Activated CD8-positive, alpha-beta T cell treated with anti-CD3 and anti-CD28 coated beads, Interleukin-2, amount 10 ng/mL, durations not matched to agents 7 days and 5 days (primary cell): ENCODE measurements around the gene CHST9. TPM values are rescaled to one million over a fixed set of nuclear protein-coding genes. Genes with fewer than 3 reads are reported as not detected.
"Not testable (repeated sequence)": the region's sequence is repeated elsewhere in the genome, so short reads cannot be mapped to it uniquely, and the experiment has no call there.

Experiments
- ATAC-seq: fragments of 150-1000 bp; cut with Tn5 transposase; one replicate; pipeline ENCODE4 v1.10.0; 2021; ENCODE audit warnings: moderate library complexity
- CTCF ChIA-PET: fragments of 350-600 bp; sonication (Branson Sonifier 250); formaldehyde crosslinking; loops from one replicate; lab custom pipeline; 2021; ENCODE audit warnings: antibody characterized with exemption; lab: Charles Lee
- POLR2A ChIA-PET: fragments of 350-600 bp; sonication (Branson Sonifier 250); formaldehyde crosslinking; loops from one replicate; lab custom pipeline; 2021; ENCODE audit warnings: antibody characterized with exemption; lab: Charles Lee
- DNase-seq: peaks from one replicate; pipeline ENCODE4 v3.0.0-alpha.2; 2020
- H3K27ac Mint-ChIP-seq: one replicate; pipeline ENCODE4 v1.8.0; 2021; ENCODE audit warnings: mild to moderate bottlenecking, mixed read lengths
- H3K27me3 Mint-ChIP-seq: one replicate; pipeline ENCODE4 v1.8.0; 2021; ENCODE audit warnings: low read depth, mixed read lengths
- H3K36me3 Mint-ChIP-seq: one replicate; pipeline ENCODE4 v1.8.0; 2021; ENCODE audit warnings: low read depth, mixed read lengths
- H3K4me1 Mint-ChIP-seq: one replicate; pipeline ENCODE4 v1.8.0; 2021; ENCODE audit warnings: low read depth, mixed read lengths
- H3K4me3 Mint-ChIP-seq: one replicate; pipeline ENCODE4 v1.8.0; 2021; ENCODE audit warnings: mild to moderate bottlenecking, mixed read lengths
- H3K9me3 Mint-ChIP-seq: one replicate; pipeline ENCODE4 v1.8.0; 2022; ENCODE audit warnings: mixed read lengths; ENCODE audit not compliant: insufficient read depth
- total RNA-seq, 2 experiments: library from RNA; stranded (reverse); gene quantifications; one replicate each; pipeline ENCODE4 v1.2.3, GENCODE V29; 2021

The CHST9 gene
- total RNA-seq, 2 experiments from 2014 or later = not detected

DNA sequence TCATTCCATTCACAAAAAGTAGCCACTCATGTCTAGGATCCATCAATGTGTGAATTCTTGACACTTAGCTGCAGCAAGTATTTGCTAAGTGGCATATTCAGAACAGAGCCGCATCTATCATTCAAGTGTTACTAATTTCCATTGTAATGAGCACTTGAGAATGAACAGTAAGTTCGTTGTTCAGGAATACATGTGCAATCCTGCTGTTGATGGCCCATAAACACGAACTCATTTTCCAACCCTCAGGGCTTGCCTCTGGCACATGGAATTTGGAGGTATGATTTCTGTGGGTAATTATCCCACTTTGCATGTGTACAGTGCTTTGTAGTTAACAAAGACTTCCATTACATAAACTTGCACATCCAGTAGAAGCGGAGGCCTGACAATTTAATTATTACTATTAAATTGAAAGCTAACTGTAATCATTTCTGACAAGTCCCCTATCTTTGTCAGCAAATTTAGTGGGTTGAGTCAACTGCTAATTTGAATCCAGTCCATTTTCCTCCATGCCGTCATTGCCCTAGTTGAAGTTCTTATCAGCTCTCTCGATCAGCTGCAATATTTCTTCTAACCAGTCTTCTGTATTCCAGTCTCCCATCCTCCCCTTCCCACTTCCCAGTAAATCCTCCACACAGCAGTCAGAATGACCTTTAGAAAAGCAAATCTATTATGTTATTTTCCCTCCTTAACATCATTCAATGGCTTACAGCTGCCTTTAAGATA, 203.6 kb downstream of the CHST9 start:
- DNase-seq = no peak
- no peak for ATAC-seq
- ChIA-PET POLR2A (no interaction called here), CTCF (interaction anchor here (1.4 kb wide), 1 partner anchor 24 kb away, joined by 3 read pairs; no protein-coding TSS in a partner anchor)
- Mint-ChIP-seq H3K4me1 (no peaks in the 10 kb centered on the region), H3K27ac (no peak overlapping the region), H3K4me3 (no peak overlapping the region), H3K36me3 (no peaks in the 10 kb centered on the region), H3K27me3 (no peaks in the 10 kb centered on the region), H3K9me3 (no peaks in the 10 kb centered on the region)

DNA sequence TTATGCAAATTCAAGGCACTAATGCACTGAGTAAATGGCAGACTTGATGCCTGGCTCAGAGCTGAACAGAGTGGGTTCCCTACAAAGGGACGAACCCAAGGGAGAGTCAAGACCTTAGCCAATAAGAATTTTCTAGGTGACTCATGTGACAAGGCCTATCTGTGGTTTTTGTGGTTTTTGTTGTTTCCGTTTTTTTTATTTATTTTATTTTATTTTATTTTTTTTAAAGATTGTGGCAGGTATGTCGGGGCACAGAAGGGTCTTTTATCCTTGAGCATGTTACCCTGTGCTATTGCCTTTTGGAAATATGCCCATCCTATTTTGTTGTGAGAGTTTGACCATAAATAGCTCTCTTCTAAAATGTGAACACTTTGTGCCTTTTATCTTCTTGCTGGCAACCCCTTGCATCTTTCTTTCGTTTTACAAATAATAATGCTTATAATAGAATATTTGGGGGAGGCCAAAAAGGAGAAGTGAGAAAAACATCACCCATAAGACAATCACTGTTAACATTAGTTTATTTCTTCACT, 206.2 kb downstream of the CHST9 start:
- CTCF ChIA-PET = no interaction called here

DNA sequence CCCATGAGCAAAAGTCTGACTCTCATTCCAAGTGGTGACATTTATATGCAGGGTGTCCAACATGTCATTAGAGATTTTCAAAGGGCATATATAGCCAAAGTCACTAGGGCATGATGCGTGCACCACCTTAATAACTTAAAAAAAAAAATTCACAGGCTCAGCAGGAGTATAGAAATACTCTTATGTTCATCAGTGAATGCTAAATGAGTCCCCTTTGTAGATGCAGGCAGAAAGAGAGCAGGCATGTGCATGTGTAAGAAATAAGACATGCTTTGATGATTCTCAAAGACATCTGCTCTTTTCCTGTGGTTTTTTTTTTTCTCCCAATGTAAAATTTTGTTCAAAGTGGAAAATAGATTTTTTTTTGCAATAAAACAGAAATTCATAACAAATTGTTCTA, 207.3 kb downstream of the CHST9 start:
- POLR2A ChIA-PET = no interaction called here
- ATAC-seq (no peak), DNase-seq (no peak)
- CTCF ChIA-PET = no interaction called here
- no peaks in the 10 kb centered on the region for H3K27me3 Mint-ChIP-seq
- H3K36me3 Mint-ChIP-seq = no peaks in the 10 kb centered on the region
- H3K27ac Mint-ChIP-seq = no peak overlapping the region
- no peaks in the 10 kb centered on the region for H3K9me3 Mint-ChIP-seq
- H3K4me3 Mint-ChIP-seq = no peak overlapping the region
- H3K4me1 Mint-ChIP-seq = no peaks in the 10 kb centered on the region

More for the DNA sequence above, 206.2 kb downstream of the CHST9 start:
- ATAC-seq (no peak), DNase-seq (no peak)
- Mint-ChIP-seq H3K27me3 (no peaks in the 10 kb centered on the region), H3K36me3 (no peaks in the 10 kb centered on the region), H3K4me3 (no peak overlapping the region), H3K4me1 (no peaks in the 10 kb centered on the region), H3K27ac (no peak overlapping the region), H3K9me3 (no peaks in the 10 kb centered on the region)
- POLR2A ChIA-PET = no interaction called here

DNA sequence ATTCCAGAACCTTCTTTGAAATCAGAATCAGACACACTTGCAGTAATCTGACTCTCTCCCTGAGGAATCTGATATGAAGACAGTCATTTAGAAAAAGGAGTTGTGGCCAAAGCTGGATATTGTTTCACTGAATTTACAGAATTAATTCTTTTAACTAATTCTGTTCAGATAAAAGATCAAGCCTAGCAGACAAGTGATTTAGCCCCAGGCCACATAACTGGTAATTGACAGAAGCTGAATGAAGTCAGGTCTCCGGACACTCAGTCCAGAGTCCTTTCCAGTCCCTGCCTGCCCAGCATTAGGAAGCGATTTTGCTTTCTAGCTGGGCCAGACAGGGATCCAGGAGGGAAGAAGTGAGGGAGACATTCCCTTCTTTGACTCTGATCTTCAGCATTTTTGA, 208.9 kb downstream of the CHST9 start:
- DNase-seq (no peak), ATAC-seq (no peak)
- POLR2A ChIA-PET = no interaction called here
- CTCF ChIA-PET = no interaction called here
- Mint-ChIP-seq H3K36me3 (no peaks in the 10 kb centered on the region), H3K27me3 (no peaks in the 10 kb centered on the region), H3K4me1 (no peaks in the 10 kb centered on the region), H3K4me3 (no peak overlapping the region), H3K9me3 (no peaks in the 10 kb centered on the region), H3K27ac (no peak overlapping the region)

DNA sequence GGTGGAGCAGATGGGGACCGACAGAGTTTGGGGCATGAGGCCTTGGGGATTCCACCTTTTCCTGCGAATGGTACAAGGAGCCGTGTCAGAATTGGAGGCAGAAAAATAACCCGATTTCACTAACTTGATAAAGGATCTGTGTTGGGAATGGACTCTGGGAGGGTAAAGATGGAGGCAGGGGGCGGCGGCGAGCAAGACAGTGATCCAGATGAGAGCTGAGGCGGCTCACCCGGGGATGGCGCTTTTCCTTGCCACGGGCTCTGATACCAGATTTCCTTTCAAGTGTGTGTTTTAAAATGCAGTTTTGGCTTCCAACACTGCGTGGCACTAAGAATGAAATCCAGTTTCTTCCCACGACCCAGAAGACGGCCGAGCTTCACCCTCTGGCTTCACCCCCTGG, 212.6 kb downstream of the CHST9 start:
- H3K9me3 Mint-ChIP-seq, CTCF ChIA-PET, POLR2A ChIA-PET, H3K4me1 Mint-ChIP-seq, ATAC-seq, H3K4me3 Mint-ChIP-seq, DNase-seq, H3K36me3 Mint-ChIP-seq, H3K27ac Mint-ChIP-seq, H3K27me3 Mint-ChIP-seq: not testable (repeated sequence)

DNA sequence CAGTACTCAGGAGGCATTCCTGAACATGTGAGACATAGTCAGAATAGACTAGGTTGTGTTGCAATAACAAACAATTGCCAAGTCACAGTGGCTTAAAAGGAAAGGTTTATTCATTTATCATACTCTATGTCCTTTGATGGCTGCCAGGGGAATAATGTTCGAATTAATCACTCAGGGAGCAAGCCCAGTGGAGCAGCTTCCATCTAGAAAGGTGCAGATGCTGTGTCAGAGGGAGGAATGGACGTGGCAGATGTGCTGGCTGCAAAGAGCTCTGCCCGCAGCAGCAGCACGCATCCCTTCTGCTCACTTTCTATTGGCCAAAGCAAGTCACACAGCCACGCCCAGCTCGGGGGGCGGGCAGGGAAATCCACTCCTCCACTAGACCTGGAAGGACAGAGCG, 213.7 kb downstream of the CHST9 start:
- Mint-ChIP-seq H3K4me3 (no peak overlapping the region), H3K4me1 (no peaks in the 10 kb centered on the region), H3K27ac (no peak overlapping the region), H3K9me3 (no peaks in the 10 kb centered on the region), H3K27me3 (no peaks in the 10 kb centered on the region), H3K36me3 (no peaks in the 10 kb centered on the region)
- ChIA-PET CTCF (no interaction called here), POLR2A (no interaction called here)
- ATAC-seq = no peak
- no peak for DNase-seq

DNA sequence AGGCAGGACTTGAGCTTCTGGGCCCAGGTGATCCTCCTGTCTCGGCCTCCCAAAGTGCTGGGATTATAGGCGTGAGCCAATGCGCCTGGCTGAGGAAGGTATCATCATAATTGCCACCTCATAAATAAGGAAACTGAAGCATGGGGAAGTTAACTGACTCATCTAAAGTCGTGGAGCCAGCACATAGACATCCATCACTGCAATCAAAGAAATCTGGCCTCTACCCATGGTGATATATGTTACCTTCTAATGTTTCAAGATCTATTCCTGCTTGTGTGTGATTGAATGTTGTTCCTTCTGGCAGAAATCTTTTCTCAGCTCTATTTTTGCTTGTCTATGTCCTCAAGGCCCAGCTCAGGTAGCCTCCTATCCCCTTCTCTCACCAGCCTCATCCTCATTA, 214.5 kb downstream of the CHST9 start:
- Mint-ChIP-seq H3K4me3 (no peak overlapping the region), H3K27ac (no peak overlapping the region), H3K4me1 (no peaks in the 10 kb centered on the region), H3K9me3 (no peaks in the 10 kb centered on the region), H3K36me3 (no peaks in the 10 kb centered on the region), H3K27me3 (no peaks in the 10 kb centered on the region)
- no peak for ATAC-seq
- CTCF ChIA-PET = no interaction called here
- no peak for DNase-seq
- POLR2A ChIA-PET = no interaction called here

DNA sequence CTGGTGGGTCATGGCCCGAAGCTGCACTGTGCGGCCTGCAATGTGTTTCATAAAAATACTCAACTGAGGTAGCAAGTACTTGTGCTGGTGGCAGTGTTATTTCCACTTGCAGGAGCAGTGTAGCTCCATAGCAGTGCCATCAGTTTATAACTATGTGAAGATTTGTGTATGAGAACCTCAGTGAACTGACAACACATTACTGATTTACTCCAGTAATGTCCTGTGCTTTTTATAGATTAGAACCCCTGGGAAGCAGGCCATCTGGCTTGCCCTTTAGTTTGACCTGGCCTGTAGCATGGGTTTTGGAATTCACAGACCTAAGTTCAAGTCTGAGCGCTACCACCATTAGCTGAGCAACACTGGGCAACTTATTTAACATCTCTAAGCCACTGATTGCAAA, 219.9 kb downstream of the CHST9 start:
- Mint-ChIP-seq H3K4me3 (no peak overlapping the region), H3K4me1 (no peaks in the 10 kb centered on the region), H3K27ac (no peak overlapping the region), H3K9me3 (no peaks in the 10 kb centered on the region), H3K27me3 (no peaks in the 10 kb centered on the region), H3K36me3 (no peaks in the 10 kb centered on the region)
- POLR2A ChIA-PET = no interaction called here
- CTCF ChIA-PET = no interaction called here
- no peak for DNase-seq
- no peak for ATAC-seq

DNA sequence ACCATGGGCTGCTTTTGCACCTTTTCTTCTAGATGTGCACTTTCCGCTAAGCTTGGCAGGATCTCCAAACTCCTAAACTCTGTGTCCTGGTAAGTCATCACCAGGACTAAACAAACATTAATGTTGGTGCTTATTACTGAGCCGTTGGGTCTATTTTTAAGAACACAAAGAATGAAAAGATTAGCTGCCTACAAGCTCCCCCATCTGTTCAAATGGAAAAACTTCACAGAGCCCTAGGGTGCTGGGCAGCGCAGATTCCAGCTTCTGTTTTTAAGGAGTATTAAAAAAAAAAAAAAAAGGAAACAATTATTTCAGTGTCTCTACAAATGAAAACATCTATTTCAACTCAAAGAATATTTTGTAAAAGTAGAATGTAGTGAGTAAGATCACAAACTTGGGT, 221.8 kb downstream of the CHST9 start:
- Mint-ChIP-seq H3K36me3 (no peaks in the 10 kb centered on the region), H3K27me3 (no peaks in the 10 kb centered on the region), H3K9me3 (no peaks in the 10 kb centered on the region), H3K4me1 (no peaks in the 10 kb centered on the region), H3K27ac (no peak overlapping the region), H3K4me3 (no peak overlapping the region)
- ChIA-PET POLR2A (no interaction called here), CTCF (no interaction called here)
- DNase-seq (no peak), ATAC-seq (no peak)

DNA sequence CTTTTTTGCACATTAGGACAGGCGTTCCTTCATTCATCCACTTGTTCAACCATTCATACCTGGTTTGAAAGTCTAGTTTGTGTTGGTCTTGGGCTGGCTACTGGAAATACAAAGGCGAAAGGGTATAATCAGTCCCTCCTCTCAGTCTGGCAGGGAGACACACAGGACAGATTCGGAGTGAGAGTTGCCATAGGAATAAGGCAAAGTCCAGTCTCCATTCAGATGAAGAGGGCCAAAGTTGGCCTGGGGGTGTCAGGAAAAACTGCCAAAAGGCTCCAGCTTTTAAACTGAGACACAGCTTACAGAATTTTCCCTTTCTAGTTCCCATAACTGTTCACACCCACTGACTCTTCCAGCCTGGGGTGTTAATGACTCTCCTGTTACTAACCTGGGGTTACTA, 223.3 kb downstream of the CHST9 start:
- Mint-ChIP-seq H3K36me3 (no peaks in the 10 kb centered on the region), H3K4me1 (no peaks in the 10 kb centered on the region), H3K4me3 (no peak overlapping the region), H3K9me3 (no peaks in the 10 kb centered on the region), H3K27ac (no peak overlapping the region), H3K27me3 (no peaks in the 10 kb centered on the region)
- POLR2A ChIA-PET = no interaction called here
- DNase-seq (no peak), ATAC-seq (no peak)
- CTCF ChIA-PET = no interaction called here

DNA sequence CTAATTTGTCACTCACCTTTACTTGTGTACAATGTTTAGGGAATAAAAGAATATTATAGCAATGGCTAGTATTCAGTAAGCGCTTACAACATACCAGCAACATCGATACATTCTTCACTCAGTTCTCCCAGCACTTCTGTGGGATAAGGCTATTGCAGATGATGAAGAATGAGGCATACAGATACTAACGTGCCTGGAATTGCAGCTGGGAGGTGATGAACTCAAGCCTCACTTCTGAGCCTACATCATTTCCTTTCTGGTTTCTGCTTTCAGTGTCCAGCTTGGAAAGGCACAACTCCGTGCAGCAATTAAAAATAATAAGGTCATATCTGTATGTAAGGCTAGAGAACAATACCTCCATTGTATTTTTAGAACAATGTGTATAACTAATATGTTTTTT, 224.2 kb downstream of the CHST9 start:
- Mint-ChIP-seq H3K9me3 (no peaks in the 10 kb centered on the region), H3K36me3 (no peaks in the 10 kb centered on the region)

DNA sequence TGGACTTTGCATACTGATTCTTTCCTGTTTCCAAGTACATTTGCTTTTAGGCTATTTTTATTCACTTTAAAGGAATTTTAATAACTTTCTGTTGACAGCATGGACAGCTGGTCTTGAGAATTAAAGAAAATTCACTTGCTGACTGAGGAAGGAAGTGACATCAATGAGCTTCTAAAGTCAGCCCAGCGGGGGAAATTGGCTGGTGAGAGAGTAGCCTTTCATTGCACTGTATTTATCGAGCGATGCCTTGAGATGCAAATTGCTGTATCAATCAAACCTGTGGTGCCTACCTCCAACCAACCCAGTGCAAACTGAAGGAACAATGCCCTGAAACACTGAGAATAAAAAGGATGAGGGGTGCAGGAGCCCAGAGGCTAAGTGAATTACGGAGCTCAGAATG, 228.2 kb downstream of the CHST9 start:
- ATAC-seq (no peak), DNase-seq (no peak)
- H3K9me3 Mint-ChIP-seq = no peaks in the 10 kb centered on the region
- H3K27me3 Mint-ChIP-seq = no peaks in the 10 kb centered on the region
- H3K36me3 Mint-ChIP-seq = no peaks in the 10 kb centered on the region
- no peak overlapping the region for H3K27ac Mint-ChIP-seq
- ChIA-PET POLR2A (no interaction called here), CTCF (no interaction called here)
- no peak overlapping the region for H3K4me3 Mint-ChIP-seq
- no peaks in the 10 kb centered on the region for H3K4me1 Mint-ChIP-seq

More for the DNA sequence above, 224.2 kb downstream of the CHST9 start:
- no peak overlapping the region for H3K27ac Mint-ChIP-seq
- ChIA-PET POLR2A (no interaction called here), CTCF (no interaction called here)
- no peak overlapping the region for H3K4me3 Mint-ChIP-seq
- no peaks in the 10 kb centered on the region for H3K4me1 Mint-ChIP-seq
- no peak for DNase-seq
- no peak for ATAC-seq
- H3K27me3 Mint-ChIP-seq = no peaks in the 10 kb centered on the region

DNA sequence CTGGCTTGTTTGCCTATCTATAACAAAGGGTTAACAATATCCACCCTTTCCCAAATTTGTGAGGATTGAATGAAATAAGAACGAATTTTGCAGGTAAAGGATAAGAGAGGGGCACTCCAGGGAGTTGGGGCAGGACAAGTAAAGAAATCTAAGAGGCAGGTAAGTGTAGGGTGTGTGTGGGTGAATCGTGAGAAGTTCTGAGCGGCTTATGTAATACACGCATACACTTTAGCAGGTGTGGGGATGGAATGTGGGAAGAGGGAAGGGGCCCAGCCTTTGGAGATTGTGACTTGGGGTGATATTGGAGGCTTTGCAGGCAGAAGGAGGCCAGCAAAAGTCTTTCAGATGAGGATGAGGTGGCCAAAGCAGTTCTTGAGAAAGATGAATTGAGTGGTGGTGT, 236.4 kb downstream of the CHST9 start:
- H3K27ac Mint-ChIP-seq = no peak overlapping the region
- no peaks in the 10 kb centered on the region for H3K27me3 Mint-ChIP-seq
- DNase-seq (no peak), ATAC-seq (no peak)
- ChIA-PET POLR2A (no interaction called here), CTCF (no interaction called here)
- no peak overlapping the region for H3K4me3 Mint-ChIP-seq
- no peaks in the 10 kb centered on the region for H3K9me3 Mint-ChIP-seq
- H3K4me1 Mint-ChIP-seq = no peaks in the 10 kb centered on the region
- no peaks in the 10 kb centered on the region for H3K36me3 Mint-ChIP-seq
